ENCODE measurements around the gene HBE1. TPM values are rescaled to one million over a fixed set of nuclear protein-coding genes. Genes with fewer than 3 reads are reported as not detected.

HBE1 gene
- total RNA-seq, 1 experiment from 2014 or later = 0.26 TPM

DNA sequence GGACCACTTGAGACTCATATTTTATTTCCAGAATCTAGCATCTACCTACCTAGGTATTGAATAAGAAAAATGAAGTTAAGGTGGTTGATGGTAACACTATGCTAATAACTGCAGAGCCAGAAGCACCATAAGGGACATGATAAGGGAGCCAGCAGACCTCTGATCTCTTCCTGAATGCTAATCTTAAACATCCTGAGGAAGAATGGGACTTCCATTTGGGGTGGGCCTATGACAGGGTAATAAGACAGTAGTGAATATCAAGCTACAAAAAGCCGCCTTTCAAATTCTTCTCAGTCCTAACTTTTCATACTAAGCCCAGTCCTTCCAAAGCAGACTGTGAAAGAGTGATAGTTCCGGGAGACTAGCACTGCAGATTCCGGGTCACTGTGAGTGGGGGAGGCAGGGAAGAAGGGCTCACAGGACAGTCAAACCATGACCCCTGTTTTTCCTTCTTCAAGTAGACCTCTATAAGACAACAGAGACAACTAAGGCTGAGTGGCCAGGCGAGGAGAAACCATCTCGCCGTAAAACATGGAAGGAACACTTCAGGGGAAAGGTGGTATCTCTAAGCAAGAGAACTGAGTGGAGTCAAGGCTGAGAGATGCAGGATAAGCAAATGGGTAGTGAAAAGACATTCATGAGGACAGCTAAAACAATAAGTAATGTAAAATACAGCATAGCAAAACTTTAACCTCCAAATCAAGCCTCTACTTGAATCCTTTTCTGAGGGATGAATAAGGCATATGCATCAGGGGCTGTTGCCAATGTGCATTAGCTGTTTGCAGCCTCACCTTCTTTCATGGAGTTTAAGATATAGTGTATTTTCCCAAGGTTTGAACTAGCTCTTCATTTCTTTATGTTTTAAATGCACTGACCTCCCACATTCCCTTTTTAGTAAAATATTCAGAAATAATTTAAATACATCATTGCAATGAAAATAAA is 44.9 kb downstream of the HBE1 start:
- H3K36me3 ChIP-seq = no peaks in the 10 kb centered on the region
- H3K4me1 ChIP-seq = no peaks in the 10 kb centered on the region
- H3K9me3 ChIP-seq (replicated peaks) = no peaks in the 10 kb centered on the region
- no peak for DNase-seq
- no peak overlapping the region for H3K27ac ChIP-seq
- no peak overlapping the region for H3K4me3 ChIP-seq
- H3K27me3 ChIP-seq = no peaks in the 10 kb centered on the region

DNA sequence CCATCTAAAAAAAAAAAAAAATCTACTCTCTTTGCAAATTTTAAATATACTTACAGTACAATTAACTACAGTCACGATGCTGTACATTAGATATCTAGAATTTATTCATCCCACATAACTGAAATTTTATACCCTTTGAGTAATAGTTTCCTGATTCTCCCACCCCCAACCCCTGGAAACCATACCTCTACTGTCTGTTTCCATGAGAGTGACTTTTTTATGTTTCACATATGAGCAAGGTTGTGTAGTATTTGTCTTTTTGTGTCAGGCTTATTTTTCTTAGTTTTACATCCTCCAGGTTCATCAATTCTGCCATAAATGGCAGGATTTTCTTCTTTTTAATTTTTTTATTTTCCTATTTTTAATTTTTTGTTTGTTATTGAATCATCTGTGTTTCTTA is 46.1 kb downstream of the HBE1 start:
- H3K4me3 ChIP-seq = no peak overlapping the region
- H3K4me1 ChIP-seq = no peaks in the 10 kb centered on the region
- H3K27ac ChIP-seq = no peak overlapping the region
- no peak for DNase-seq
- H3K27me3 ChIP-seq = no peaks in the 10 kb centered on the region
- no peaks in the 10 kb centered on the region for H3K36me3 ChIP-seq
- H3K9me3 ChIP-seq (replicated peaks) = no peaks in the 10 kb centered on the region

DNA sequence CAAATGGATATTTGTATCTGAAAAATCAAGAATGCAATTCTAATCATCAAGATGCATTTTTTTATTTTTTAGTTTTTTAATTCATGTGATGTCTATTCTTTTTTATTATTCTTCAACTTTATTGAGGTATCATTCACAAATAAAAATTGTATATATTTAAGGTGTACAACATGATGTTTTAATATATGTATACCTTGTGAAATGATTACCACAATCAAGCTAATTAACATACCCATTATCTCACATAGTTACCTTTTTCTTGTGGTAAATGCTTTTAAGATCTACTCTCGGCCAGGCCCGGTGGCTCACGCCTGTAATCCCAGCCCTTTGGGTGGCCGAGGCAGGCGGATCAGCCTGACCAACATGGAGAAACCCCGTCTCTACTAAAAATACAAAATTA is 46.6 kb downstream of the HBE1 start:
- H3K27ac ChIP-seq = no peak overlapping the region
- no peaks in the 10 kb centered on the region for H3K36me3 ChIP-seq
- no peaks in the 10 kb centered on the region for H3K27me3 ChIP-seq
- no peaks in the 10 kb centered on the region for H3K9me3 ChIP-seq (replicated peaks)
- H3K4me1 ChIP-seq = no peaks in the 10 kb centered on the region
- H3K4me3 ChIP-seq = no peak overlapping the region
- DNase-seq = no peak

Other genes with a start within 250 kb of the HBE1 start
- gene OR52J3, start 223.4 kb downstream of the HBE1 start, total RNA-seq (2014; rRNA removed; shearing (Covaris generic)) = not detected in 2 replicates
- not detected in 2 replicates for gene OR52E2, start 210.3 kb downstream of the HBE1 start, total RNA-seq (2014; rRNA removed; shearing (Covaris generic))
- gene OR52E1, start 200.4 kb downstream of the HBE1 start, total RNA-seq (2014; rRNA removed; shearing (Covaris generic)) = not detected in 2 replicates
- not detected in 2 replicates for gene OR52A5, start 131.6 kb downstream of the HBE1 start, total RNA-seq (2014; rRNA removed; shearing (Covaris generic))
- gene OR52A1, start 115.2 kb downstream of the HBE1 start, total RNA-seq (2014; rRNA removed; shearing (Covaris generic)) = not detected in 2 replicates
- not detected in 2 replicates for gene OR51V1, start 69.3 kb downstream of the HBE1 start, total RNA-seq (2014; rRNA removed; shearing (Covaris generic))
- not detected in 2 replicates for gene HBB, start 42.9 kb downstream of the HBE1 start, total RNA-seq (2014; rRNA removed; shearing (Covaris generic))
- gene HBD, start 35.5 kb downstream of the HBE1 start, total RNA-seq (2014; rRNA removed; shearing (Covaris generic)) = not detected in 2 replicates
- gene HBG1, start 20.1 kb downstream of the HBE1 start, total RNA-seq (2014; rRNA removed; shearing (Covaris generic)) = not detected in 2 replicates
- not detected in 2 replicates for gene HBG2, start 15.2 kb downstream of the HBE1 start, total RNA-seq (2014; rRNA removed; shearing (Covaris generic))
- gene OR51B4, start 32.0 kb upstream of the HBE1 start, total RNA-seq (2014; rRNA removed; shearing (Covaris generic)) = not detected in 2 replicates
- gene OR51B2, start 54.4 kb upstream of the HBE1 start, total RNA-seq (2014; rRNA removed; shearing (Covaris generic)) = not detected in 2 replicates
- 0.28 TPM in 1 of 2 replicates, not detected in the other for gene OR51B5, start 73.6 kb upstream of the HBE1 start, total RNA-seq (2014; rRNA removed; shearing (Covaris generic))
- not detected in 2 replicates for gene OR51B6, start 81.6 kb upstream of the HBE1 start, total RNA-seq (2014; rRNA removed; shearing (Covaris generic))
- gene OR51M1, start 113.9 kb upstream of the HBE1 start, total RNA-seq (2014; rRNA removed; shearing (Covaris generic)) = not detected in 2 replicates
- not detected in 2 replicates for gene OR51Q1, start 152.2 kb upstream of the HBE1 start, total RNA-seq (2014; rRNA removed; shearing (Covaris generic))
- gene OR51I1, start 171.6 kb upstream of the HBE1 start, total RNA-seq (2014; rRNA removed; shearing (Covaris generic)) = not detected in 2 replicates
- not detected in 2 replicates for gene OR51I2, start 179.4 kb upstream of the HBE1 start, total RNA-seq (2014; rRNA removed; shearing (Covaris generic))
- not detected in 2 replicates for gene OR52D1, start 218.7 kb upstream of the HBE1 start, total RNA-seq (2014; rRNA removed; shearing (Covaris generic))
- not detected in 2 replicates for gene UBQLN3, start 240.0 kb upstream of the HBE1 start, total RNA-seq (2014; rRNA removed; shearing (Covaris generic))
- not detected in 2 replicates for gene UBQLNL, start 246.8 kb upstream of the HBE1 start, total RNA-seq (2014; rRNA removed; shearing (Covaris generic))